IPS-18a (cell line): ENCODE data around the gene C6orf120.
A peak's percentile ranks its signal among the peaks of the same experiment; 100 is the strongest.

Source experiments
- H3K27ac ChIP-seq: one replicate; pipeline ENCODE4 v1.5.1; 2013; ENCODE audit warnings: low read length
- H3K27me3 ChIP-seq: one replicate; pipeline ENCODE4 v1.6.1; 2013; ENCODE audit warnings: mild to moderate bottlenecking, low read length; ENCODE audit not compliant: control insufficient read depth, insufficient read depth
- H3K36me3 ChIP-seq: one replicate; pipeline ENCODE4 v1.6.1; 2013; ENCODE audit warnings: low read depth, low read length; ENCODE audit not compliant: control insufficient read depth
- H3K4me1 ChIP-seq: one replicate; pipeline ENCODE4 v1.6.1; 2013; ENCODE audit warnings: low read depth, low read length; ENCODE audit not compliant: control insufficient read depth
- H3K4me3 ChIP-seq: one replicate; pipeline ENCODE4 v1.5.1; 2013; ENCODE audit warnings: low read length
- H3K9ac ChIP-seq: one replicate; pipeline ENCODE4 v1.6.1; 2013; ENCODE audit warnings: mild to moderate bottlenecking, low read length, moderate library complexity
- H3K9me3 ChIP-seq: one replicate; pipeline ENCODE4 v1.6.1; 2013; ENCODE audit warnings: low read depth, low read length; ENCODE audit not compliant: control insufficient read depth

The C6orf120 gene

DNA sequence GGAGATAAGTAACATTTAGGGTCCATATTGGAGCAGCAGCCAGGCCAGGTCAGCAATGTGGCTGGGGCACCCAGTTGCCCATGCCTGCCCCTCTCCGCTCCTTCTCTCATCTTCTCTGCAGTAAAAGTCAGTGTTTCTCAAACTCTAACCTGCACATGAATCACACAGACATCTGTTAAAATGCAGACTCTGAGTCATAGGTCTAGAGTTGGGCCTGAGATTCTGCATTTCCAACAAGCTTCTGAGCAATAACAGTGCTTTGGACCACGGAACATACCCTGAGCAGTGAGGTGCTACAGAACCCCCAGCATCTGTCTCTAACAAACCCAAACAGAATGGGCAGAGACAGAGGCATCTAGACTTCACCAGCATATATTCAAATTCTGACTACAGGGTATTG lies 12.3 kb downstream of the C6orf120 start:
- Histone ChIP-seq H3K4me1 (no peaks in the 10 kb centered on the region), H3K27me3 (no peaks in the 10 kb centered on the region), H3K9ac (no peak overlapping the region), H3K4me3 (no peak overlapping the region), H3K9me3 (no peaks in the 10 kb centered on the region), H3K27ac (no peak overlapping the region), H3K36me3 (peaks cover 69% of the 10 kb centered on the region)

DNA sequence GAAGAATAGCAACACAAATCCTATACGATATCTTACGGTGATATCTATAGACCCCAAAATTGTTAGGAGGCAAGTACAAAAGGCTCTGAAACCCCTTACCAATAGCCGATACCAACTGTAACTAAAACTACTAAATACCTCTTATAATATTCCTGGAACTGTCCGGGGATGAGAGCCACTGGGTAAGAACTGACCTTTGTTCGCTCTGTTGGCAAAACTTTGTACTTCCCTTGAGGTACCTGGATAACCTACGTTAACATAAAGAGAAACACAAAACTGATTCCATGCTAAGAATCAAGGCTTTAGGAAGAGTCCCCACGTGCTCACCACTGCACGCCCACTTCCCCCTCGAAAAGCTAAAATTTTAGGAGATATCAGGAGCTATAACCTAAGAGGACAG lies 12.7 kb downstream of the C6orf120 start:
- Histone ChIP-seq H3K27me3 (no peaks in the 10 kb centered on the region), H3K4me1 (no peaks in the 10 kb centered on the region), H3K4me3 (no peak overlapping the region), H3K9ac (no peak overlapping the region), H3K36me3 (peaks cover 65% of the 10 kb centered on the region), H3K9me3 (no peaks in the 10 kb centered on the region), H3K27ac (no peak overlapping the region)

DNA sequence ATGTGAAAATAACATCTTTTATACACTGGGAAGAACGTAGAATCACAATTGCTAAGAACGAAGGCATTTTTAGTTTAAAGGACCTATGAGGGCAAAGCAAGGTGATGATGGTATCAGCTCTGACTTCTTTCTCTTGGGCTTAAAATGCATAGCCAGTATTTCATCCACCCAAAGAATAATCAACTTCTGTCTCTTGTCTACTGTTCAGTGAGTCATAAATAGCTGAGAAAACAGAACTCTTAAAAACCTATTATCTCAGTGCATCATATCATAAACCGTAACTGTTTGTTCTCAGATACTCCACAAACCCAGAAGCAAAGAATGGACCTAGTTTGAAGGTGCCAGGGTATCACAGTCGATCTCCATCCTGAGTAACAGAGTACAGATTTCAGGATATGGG lies 17.2 kb downstream of the C6orf120 start:
- Histone ChIP-seq H3K9me3 (no peaks in the 10 kb centered on the region), H3K36me3 (peaks cover 34% of the 10 kb centered on the region), H3K4me1 (peaks cover 8% of the 10 kb centered on the region), H3K27me3 (peaks cover 11% of the 10 kb centered on the region), H3K9ac (no peak overlapping the region), H3K4me3 (no peak overlapping the region), H3K27ac (no peak overlapping the region)

DNA sequence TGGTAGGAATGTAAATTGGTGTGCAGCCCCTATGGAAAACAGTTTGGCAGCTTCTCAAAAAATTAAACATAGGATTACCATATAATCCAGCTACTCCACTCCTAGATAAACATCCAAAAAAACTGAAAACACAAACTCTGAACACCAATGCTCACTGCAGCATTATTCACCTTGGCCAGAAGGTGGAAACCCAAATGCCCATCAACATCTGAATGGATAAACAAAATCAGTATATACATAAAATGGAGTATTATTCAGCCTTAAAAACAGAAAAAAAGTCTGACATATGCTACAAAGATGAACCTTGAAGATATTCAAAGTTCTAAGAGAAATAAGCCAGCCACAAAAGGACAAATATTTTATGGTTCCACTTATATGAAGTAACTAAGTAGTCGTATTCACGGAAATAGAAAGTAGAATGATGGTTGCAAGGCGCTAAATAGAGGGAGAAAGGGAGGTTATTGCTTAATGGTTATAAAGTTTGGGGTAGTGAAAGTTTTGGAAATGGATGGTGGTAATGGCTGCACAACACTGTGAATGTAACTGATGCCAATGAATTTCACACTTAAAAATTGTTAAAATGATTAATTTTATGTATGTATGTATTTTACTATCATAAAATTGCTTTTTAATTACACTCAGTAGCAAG lies 18.4 kb downstream of the C6orf120 start:
- Histone ChIP-seq H3K4me3 (no peak overlapping the region), H3K4me1 (peaks cover 8% of the 10 kb centered on the region), H3K27me3 (peaks cover 11% of the 10 kb centered on the region), H3K36me3 (peaks cover 21% of the 10 kb centered on the region), H3K9me3 (no peaks in the 10 kb centered on the region), H3K27ac (no peak overlapping the region), H3K9ac (no peak overlapping the region)

DNA sequence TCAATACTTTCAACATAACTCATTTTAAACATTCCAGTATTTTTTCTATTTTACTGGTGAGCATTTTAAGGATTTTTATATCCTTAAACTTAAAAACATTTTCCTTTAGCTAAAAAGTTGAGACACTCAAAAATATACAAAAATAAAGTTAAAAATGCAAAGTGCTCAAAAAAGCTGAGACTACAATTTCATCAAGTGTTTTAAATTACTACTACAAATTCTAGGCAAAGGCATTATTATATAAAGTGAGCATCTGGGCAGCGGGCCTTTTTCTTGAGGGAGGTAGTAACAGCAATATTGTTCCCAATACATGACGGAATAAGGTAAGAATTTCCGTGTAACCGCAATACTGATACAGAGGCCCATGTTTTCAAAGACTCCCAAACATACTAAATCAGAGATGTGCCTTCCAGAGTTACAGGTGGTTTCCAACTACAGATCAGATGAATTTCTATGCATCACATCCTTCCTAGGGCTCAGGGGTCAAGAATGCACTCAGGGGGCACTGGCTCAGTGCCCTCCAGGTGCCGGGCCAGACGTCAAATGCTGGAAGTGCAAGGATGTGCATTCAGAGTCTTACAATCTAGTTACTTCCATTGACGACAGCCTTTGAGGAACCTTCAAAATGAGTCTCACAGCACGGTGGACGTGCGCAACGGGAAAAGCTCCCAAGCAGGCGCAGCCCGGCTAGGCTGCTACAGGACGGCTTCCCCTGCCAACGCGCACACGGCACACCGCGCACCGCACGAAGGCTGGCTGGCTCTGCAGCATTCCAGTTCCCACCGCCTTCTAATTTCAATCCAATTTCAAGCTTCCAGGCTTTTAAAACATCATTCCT lies 20.7 kb downstream of the C6orf120 start:
- Histone ChIP-seq H3K9ac (peak overlapping the region; percentile 62), H3K27me3 (peaks cover 11% of the 10 kb centered on the region), H3K4me1 (peaks cover 14% of the 10 kb centered on the region), H3K9me3 (no peaks in the 10 kb centered on the region), H3K4me3 (peak overlapping the region; percentile 93), H3K27ac (no peak overlapping the region), H3K36me3 (no peaks in the 10 kb centered on the region)

DNA sequence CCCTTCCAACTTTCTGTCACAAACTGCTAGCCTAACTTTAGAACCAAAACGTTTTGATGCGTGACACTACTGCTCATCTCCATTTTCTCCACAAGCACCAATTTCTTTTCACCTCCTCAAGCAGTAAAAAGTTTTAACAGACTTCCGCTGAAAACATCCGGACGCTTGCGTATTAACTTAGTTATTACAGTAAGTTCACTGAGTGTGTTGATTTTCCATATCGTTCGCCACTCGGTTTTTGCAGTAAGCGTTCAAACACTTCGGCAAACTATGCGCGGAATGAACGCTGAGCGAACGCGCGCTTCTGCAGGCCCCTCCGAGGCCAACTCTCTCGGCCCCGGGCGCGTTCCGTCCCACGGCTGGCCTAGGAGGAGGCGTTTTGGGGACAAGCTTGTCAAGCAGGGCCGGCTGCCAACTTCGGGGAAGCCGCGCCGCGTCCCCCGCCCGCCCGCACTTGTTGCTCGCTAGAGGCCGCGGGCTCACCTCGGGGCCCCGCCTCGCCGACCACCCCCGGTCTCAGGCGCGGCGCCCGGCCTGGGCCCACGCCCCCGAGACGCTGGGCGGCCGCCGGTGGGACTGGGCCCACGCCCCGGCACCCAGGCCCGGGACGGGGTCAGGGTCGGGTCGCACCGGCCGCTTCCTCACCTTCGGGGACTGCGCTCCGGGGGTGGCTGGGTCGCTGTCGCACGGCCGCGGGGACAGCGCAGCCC lies 21.4 kb downstream of the C6orf120 start:
- Histone ChIP-seq H3K27me3 (peaks cover 11% of the 10 kb centered on the region), H3K9ac (peak overlapping the region; percentile 62), H3K36me3 (no peaks in the 10 kb centered on the region), H3K4me3 (peak overlapping the region; percentile 93), H3K9me3 (no peaks in the 10 kb centered on the region), H3K27ac (no peak overlapping the region), H3K4me1 (peaks cover 14% of the 10 kb centered on the region)

DNA sequence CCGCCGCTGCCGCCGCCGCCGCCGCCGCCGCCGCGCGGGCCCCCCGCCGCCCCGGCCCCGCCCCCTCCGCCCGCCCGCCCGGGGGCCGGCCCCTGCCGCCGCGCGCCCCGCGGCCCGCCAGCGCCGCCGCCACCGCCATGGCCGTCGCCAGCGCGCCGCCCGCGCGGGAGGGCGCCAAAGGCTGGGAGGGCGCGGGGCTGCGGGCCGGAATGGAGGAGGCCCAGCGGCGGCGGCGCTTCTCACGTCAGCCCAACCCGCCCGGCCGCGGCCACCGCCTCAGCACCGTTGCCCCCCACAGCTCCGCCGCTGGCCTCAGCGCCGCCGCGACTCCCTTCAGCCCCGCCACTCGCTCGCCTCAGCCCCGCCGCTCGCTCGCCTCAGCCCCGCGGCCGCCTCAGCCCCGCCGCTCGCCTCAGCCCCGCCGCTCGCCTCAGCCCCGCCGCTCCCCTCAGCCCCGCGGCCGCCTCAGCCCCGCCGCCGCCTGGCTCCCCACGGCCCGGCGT lies 22.1 kb downstream of the C6orf120 start:
- no peak overlapping the region for H3K27ac ChIP-seq
- H3K36me3 ChIP-seq, result no peaks in the 10 kb centered on the region
- no peak overlapping the region for H3K9ac ChIP-seq
- no peak overlapping the region for H3K4me3 ChIP-seq
- H3K4me1 ChIP-seq, result peaks cover 14% of the 10 kb centered on the region
- peaks cover 11% of the 10 kb centered on the region for H3K27me3 ChIP-seq
- no peaks in the 10 kb centered on the region for H3K9me3 ChIP-seq

DNA sequence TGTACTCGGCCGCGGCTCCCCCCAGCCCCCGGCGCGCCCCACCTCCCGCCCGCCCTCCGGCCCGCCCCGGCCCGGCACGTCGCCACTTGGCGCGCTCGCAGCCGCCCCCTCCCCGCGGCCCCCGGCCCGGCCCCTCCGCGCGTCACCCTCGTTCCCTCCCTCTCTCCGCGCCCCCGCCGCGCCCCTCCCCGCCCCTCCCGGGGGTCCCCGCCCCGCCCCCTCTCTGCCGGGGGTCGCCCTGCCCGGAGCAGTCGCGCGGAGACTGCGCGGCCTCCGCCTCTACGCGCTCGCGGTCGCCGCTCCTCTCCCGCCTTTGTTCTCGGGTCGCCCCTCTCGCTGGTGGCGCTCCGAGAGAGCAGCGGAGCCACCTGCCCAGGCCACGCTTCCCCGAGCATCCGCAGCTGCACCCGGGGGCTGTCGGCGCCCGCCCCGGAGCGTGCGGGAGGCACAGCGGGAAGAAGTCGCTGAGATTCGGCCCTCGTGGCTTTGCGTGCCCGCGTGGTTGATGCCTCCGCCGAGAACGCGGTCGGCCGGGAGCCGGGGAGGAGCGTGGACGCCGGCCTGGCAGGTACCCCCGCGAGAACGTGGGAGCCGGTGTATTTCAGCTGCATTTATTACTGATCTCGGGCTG lies 22.7 kb downstream of the C6orf120 start, which contains the start of gene PHF10:
PHF10 (minus strand) TSS at position 7 of the 631 bp plus-strand sequence. CDS start 569 bp downstream, outside the sequence.
- peak within 1 kb of the TSS; percentile 93 for H3K4me3 ChIP-seq
- H3K9ac ChIP-seq, result peak within 1 kb of the TSS; percentile 96
- H3K36me3 ChIP-seq, result no peaks in the 10 kb centered on the region
- peak within 1 kb of the TSS; percentile 75 for H3K27ac ChIP-seq
- H3K4me1 ChIP-seq, result peaks cover 14% of the 10 kb centered on the region
- H3K27me3 ChIP-seq, result peaks cover 11% of the 10 kb centered on the region
- H3K9me3 ChIP-seq, result no peaks in the 10 kb centered on the region

DNA sequence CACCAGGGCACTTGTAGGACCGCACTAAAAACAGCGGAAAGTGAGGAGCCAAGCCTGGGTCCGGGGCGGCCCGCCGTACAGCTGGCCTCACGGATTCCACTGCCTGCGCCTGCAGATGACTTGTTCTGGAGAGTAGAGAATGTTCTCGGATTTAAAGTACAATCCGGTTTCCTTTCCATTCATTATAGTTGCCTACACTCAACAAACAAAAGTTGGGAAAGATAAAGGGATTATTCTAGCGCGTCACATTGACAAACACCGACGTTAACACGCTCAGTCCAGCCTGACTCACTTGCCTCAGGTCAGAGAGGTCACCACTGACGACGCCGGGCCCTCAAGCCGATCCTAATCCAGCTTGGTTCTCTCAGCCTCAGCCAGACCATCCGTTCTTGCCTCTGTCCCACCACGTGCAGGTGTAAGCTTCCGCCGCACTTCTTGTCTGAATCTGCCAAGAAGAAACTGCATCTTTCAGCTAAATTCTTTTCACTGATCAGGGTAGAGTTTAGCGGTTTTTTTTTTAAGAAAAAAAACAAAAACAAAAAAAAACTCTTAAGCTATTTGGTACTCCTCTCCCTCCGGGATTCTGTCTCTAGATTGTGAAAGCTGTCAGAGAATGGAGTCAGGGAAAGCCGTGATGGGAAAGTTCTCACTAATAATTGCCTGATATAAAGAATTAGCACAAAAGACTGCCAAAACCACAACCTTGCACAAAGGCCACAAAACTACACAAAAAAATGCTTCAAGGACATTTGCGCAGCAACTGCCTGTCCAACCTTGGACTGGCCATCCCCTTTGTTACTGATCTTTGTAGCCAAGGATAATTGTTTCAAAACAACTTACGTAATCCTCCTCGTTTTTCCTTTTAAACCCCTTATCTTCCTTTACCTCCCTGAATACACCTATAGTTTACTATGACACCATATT lies 23.5 kb downstream of the C6orf120 start:
- Histone ChIP-seq H3K36me3 (no peaks in the 10 kb centered on the region), H3K27me3 (peaks cover 11% of the 10 kb centered on the region), H3K27ac (peak overlapping the region; percentile 75), H3K4me3 (peak overlapping the region; percentile 87), H3K9me3 (no peaks in the 10 kb centered on the region), H3K9ac (peak overlapping the region; percentile 96), H3K4me1 (peaks cover 14% of the 10 kb centered on the region)

DNA sequence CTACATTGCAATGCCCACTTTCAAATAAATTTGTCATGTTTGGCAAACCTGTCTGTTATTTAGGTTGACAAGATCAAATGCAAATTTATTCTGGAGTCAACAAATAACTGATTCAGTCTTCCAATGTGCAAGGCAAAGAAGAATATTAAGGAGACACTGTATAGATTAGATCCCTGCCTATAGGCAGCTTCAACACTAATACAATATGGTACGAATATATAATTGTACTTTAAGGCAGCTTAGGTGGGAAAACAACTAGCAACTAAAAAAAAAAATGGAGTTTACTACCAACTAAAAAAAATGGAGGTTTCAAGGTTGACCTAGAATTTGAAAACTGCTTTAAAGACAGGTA lies 24.1 kb downstream of the C6orf120 start:
- H3K27ac ChIP-seq, result no peak overlapping the region
- H3K4me3 ChIP-seq, result peak overlapping the region; percentile 87
- no peaks in the 10 kb centered on the region for H3K36me3 ChIP-seq
- peaks cover 11% of the 10 kb centered on the region for H3K27me3 ChIP-seq
- H3K9me3 ChIP-seq, result no peaks in the 10 kb centered on the region
- peak overlapping the region; percentile 96 for H3K9ac ChIP-seq
- H3K4me1 ChIP-seq, result peaks cover 14% of the 10 kb centered on the region
